ENCODE results near the gene OOSP4B. TPM values are rescaled to one million over a fixed set of nuclear protein-coding genes. Genes with fewer than 3 reads are reported as not detected.
"Not testable (repeated sequence)": the region's sequence is repeated elsewhere in the genome, so short reads cannot be mapped to it uniquely, and the experiment has no call there.

OOSP4B gene
- total and polyA plus RNA-seq, 2 experiments from 2014 or later: not detected

DNA sequence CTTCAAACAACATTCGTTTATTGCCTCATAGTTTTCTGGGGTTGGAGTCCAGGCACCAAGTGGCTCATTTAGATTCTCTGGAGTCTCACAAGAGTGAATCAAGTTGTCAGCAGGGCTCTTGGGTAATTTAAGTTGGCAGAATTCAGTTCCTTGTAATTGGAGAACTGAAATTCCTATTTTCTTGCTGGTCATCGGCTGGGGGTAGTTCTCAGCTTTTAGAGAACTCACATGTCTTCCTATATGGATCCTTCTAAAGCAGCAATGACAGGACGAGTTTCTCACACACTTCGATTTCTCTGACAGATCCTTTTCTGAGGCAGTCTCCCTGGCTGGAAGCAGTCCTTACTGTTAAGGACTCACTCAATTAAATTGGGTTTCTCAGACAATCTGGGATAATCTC lies 17.3 kb upstream of the OOSP4B start:
- no peak overlapping the region for H2AFZ ChIP-seq
- H3K9me2 ChIP-seq (replicated peaks; ENCODE audit: insufficient read depth): no peaks in the 10 kb centered on the region
- H3K27ac ChIP-seq: no peak overlapping the region
- no peak overlapping the region for H3K4me3 ChIP-seq
- H3K79me2 ChIP-seq: no peaks in the 10 kb centered on the region
- DNase-seq (ENCODE audit: low spot score): no peak
- no peaks in the 10 kb centered on the region for H3K4me1 ChIP-seq (ENCODE audit: insufficient read depth)
- no peaks in the 10 kb centered on the region for H3K36me3 ChIP-seq (replicated peaks; ENCODE audit: insufficient read depth, low read depth)
- no peaks in the 10 kb centered on the region for H3K27me3 ChIP-seq
- TF ChIP-seq EZH2 (IDR thresholded peaks at IDR 0.05; ENCODE audit: borderline replicate concordance) (no peak), EZH2phosphoT487 (IDR thresholded peaks at IDR 0.05; ENCODE audit: low read depth, severe bottlenecking, unreplicated experiment) (no peak)
- TF ChIP-seq, protein P1, sequence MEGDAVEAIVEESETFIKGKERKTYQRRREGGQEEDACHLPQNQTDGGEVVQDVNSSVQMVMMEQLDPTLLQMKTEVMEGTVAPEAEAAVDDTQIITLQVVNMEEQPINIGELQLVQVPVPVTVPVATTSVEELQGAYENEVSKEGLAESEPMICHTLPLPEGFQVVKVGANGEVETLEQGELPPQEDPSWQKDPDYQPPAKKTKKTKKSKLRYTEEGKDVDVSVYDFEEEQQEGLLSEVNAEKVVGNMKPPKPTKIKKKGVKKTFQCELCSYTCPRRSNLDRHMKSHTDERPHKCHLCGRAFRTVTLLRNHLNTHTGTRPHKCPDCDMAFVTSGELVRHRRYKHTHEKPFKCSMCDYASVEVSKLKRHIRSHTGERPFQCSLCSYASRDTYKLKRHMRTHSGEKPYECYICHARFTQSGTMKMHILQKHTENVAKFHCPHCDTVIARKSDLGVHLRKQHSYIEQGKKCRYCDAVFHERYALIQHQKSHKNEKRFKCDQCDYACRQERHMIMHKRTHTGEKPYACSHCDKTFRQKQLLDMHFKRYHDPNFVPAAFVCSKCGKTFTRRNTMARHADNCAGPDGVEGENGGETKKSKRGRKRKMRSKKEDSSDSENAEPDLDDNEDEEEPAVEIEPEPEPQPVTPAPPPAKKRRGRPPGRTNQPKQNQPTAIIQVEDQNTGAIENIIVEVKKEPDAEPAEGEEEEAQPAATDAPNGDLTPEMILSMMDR (IDR thresholded peaks at IDR 0.05; ENCODE audit: poor library complexity): no peak
- WGBS (ENCODE audit: low lambda C conversion rate, missing lambda C conversion rate): 58% methylated on average over 4 of the region's 4 CpGs
- no peak overlapping the region for H3K4me2 ChIP-seq
- H3K9me3 ChIP-seq (ENCODE audit: low read depth): peaks cover 4% of the 10 kb centered on the region
- H4K20me1 ChIP-seq (ENCODE audit: insufficient read depth, poor library complexity, severe bottlenecking): no peaks in the 10 kb centered on the region

DNA sequence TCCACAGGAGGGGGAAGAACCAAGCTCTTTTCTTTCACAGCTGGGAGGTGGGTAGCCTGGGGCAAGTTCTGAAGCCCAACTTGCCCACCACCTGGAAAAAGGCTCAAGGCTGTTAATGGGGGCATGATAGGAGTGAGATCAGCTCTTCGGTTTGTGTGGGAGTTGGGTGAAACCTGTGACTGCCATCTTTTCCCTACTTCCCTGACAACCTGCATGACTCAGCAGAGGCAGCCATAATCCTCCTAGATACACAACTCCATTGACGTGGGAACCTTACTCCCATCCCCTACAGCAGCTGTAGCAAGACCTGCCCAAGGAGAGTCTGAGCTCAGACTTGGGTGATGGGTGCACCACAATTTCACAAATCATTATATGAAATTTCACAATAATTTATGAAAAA lies 13.3 kb upstream of the OOSP4B start:
- Histone ChIP-seq H3K27ac (no peak overlapping the region), H3K9me3 (ENCODE audit: low read depth) (peaks cover 4% of the 10 kb centered on the region), H2AFZ (no peak overlapping the region), H3K4me1 (ENCODE audit: insufficient read depth) (no peaks in the 10 kb centered on the region), H3K27me3 (no peaks in the 10 kb centered on the region), H3K4me3 (no peak overlapping the region), H3K4me2 (no peak overlapping the region), H3K36me3 (replicated peaks; ENCODE audit: insufficient read depth, low read depth) (no peaks in the 10 kb centered on the region), H3K9me2 (replicated peaks; ENCODE audit: insufficient read depth) (no peaks in the 10 kb centered on the region), H4K20me1 (ENCODE audit: insufficient read depth, poor library complexity, severe bottlenecking) (no peaks in the 10 kb centered on the region), H3K79me2 (no peaks in the 10 kb centered on the region)
- WGBS (ENCODE audit: low lambda C conversion rate, missing lambda C conversion rate): 75% methylated on average over 2 of the region's 2 CpGs
- no peak for DNase-seq (ENCODE audit: low spot score)
- no peak for TF ChIP-seq EZH2phosphoT487 (IDR thresholded peaks at IDR 0.05; ENCODE audit: low read depth, severe bottlenecking, unreplicated experiment)
- TF ChIP-seq EZH2 (IDR thresholded peaks at IDR 0.05; ENCODE audit: borderline replicate concordance): no peak
- TF ChIP-seq, protein P1 (IDR thresholded peaks at IDR 0.05; ENCODE audit: poor library complexity): no peak

DNA sequence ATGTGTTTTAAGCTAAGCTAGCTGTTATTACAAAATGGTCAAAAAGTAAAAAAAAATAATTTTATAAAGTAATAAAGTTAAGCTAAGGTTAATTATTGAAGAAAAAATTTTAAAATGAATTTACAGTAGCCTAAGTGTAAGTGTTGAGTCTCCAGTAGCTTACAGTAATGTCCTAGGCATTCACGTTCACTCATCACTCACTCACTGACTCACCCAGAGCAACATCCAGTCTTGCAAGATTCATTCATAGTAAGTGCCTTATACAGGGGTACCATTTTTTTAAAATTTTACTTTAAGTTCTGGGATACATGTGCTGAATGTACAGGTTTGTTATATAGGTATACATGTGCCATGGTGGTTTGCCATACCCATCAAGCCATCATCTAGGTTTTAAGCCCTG lies 11.6 kb upstream of the OOSP4B start:
- Histone ChIP-seq H3K4me3 (no peak overlapping the region), H3K27ac (no peak overlapping the region), H3K36me3 (replicated peaks; ENCODE audit: insufficient read depth, low read depth) (no peaks in the 10 kb centered on the region), H3K79me2 (no peaks in the 10 kb centered on the region), H2AFZ (no peak overlapping the region), H3K27me3 (no peaks in the 10 kb centered on the region), H4K20me1 (ENCODE audit: insufficient read depth, poor library complexity, severe bottlenecking) (no peaks in the 10 kb centered on the region), H3K4me2 (no peak overlapping the region), H3K9me2 (replicated peaks; ENCODE audit: insufficient read depth) (no peaks in the 10 kb centered on the region), H3K9me3 (ENCODE audit: low read depth) (peaks cover 4% of the 10 kb centered on the region), H3K4me1 (ENCODE audit: insufficient read depth) (no peaks in the 10 kb centered on the region)
- TF ChIP-seq EZH2 (IDR thresholded peaks at IDR 0.05; ENCODE audit: borderline replicate concordance) (no peak), EZH2phosphoT487 (IDR thresholded peaks at IDR 0.05; ENCODE audit: low read depth, severe bottlenecking, unreplicated experiment) (no peak)
- TF ChIP-seq, protein P1 (IDR thresholded peaks at IDR 0.05; ENCODE audit: poor library complexity): no peak
- WGBS (ENCODE audit: low lambda C conversion rate, missing lambda C conversion rate): 81% methylated on average over 1 of the region's 1 CpG
- no peak for DNase-seq (ENCODE audit: low spot score)

DNA sequence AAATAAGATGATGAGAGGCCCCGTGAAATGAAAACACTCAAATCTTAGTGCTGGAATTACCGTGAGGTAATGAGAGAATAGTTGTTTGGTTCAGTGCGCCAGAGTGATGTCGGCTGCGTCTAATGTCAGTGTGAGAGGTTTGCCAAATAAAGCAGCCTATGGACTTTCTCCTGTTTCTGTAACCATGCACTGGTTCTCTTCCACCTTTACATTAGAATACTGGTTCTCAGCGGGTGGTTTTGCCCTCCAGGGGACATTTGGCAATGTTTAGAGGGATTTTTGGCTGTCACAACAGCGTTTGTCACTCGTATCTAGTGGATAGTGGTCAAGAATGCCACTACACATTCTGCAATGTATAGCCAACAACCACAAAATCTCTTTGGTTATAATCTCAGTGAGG lies 1.1 kb downstream of the OOSP4B start:
- WGBS (ENCODE audit: low lambda C conversion rate, missing lambda C conversion rate): 60% methylated on average over 8 of the region's 8 CpGs
- DNase-seq (ENCODE audit: low spot score): no peak
- no peak for TF ChIP-seq EZH2phosphoT487 (IDR thresholded peaks at IDR 0.05; ENCODE audit: low read depth, severe bottlenecking, unreplicated experiment)
- TF ChIP-seq, protein P1 (IDR thresholded peaks at IDR 0.05; ENCODE audit: poor library complexity): no peak
- TF ChIP-seq EZH2 (IDR thresholded peaks at IDR 0.05; ENCODE audit: borderline replicate concordance): no peak
- no peaks in the 10 kb centered on the region for H3K79me2 ChIP-seq
- H3K27ac ChIP-seq: no peak overlapping the region
- H3K4me1 ChIP-seq (ENCODE audit: insufficient read depth): no peaks in the 10 kb centered on the region
- no peak overlapping the region for H3K4me2 ChIP-seq
- H2AFZ ChIP-seq: no peak overlapping the region
- no peaks in the 10 kb centered on the region for H3K27me3 ChIP-seq
- no peaks in the 10 kb centered on the region for H4K20me1 ChIP-seq (ENCODE audit: insufficient read depth, poor library complexity, severe bottlenecking)
- H3K9me2 ChIP-seq (replicated peaks; ENCODE audit: insufficient read depth): no peaks in the 10 kb centered on the region
- H3K9me3 ChIP-seq (ENCODE audit: low read depth): no peaks in the 10 kb centered on the region
- no peaks in the 10 kb centered on the region for H3K36me3 ChIP-seq (replicated peaks; ENCODE audit: insufficient read depth, low read depth)
- no peak overlapping the region for H3K4me3 ChIP-seq

DNA sequence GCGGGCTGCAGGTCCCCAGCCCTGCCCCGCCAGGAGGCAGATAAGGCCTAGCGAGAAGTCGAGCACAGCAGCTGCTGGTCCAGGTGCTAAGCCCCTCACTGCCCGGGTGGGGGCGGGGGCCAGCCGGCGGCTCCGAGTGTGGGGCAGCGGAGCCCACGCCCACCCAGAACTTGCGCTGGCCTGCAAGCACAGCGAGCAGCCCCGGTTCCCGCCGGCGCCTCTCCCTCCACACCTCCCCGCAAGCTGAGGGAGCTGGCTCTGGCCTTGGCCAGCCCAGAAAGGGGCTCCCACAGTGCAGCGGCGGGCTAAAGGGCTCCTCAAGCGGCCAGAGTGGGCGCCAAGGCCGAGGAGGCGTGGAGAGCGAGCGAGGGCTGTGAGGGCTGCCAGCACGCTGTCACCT lies 3.4 kb downstream of the OOSP4B start:
- H3K9me2 ChIP-seq (replicated peaks; ENCODE audit: insufficient read depth); DNase-seq (ENCODE audit: low spot score); H3K79me2 ChIP-seq; H3K9me3 ChIP-seq (ENCODE audit: low read depth); H4K20me1 ChIP-seq (ENCODE audit: insufficient read depth, poor library complexity, severe bottlenecking); H3K36me3 ChIP-seq (replicated peaks; ENCODE audit: insufficient read depth, low read depth); H2AFZ ChIP-seq; H3K4me3 ChIP-seq; H3K27me3 ChIP-seq; H3K4me2 ChIP-seq; H3K4me1 ChIP-seq (ENCODE audit: insufficient read depth); H3K27ac ChIP-seq: not testable (repeated sequence)
- 87% methylated on average over 17 of the region's 27 CpGs for WGBS (ENCODE audit: low lambda C conversion rate, missing lambda C conversion rate)
